ENCODE data around the gene LCMT2.

Gene LCMT2

GRCh38 chr15:43274136-43274535, 56.2 kb downstream of the LCMT2 start:
- no peak for DNase-seq (ENCODE audit: low read depth)
